C4-2B (cell line): ENCODE results near the gene DLX5.

ENCODE experiments used
- H3K27ac ChIP-seq: fragments of 450-650 bp; 2 replicates; pipeline ENCODE4 v1.5.1; 2017
- ZFX ChIP-seq: fragments of 450-650 bp; IDR thresholded peaks from 2 replicates; pipeline ENCODE4 v1.6.1; 2017
- TF ChIP-seq, protein P1 (sequence below): fragments of 450-650 bp; conservative IDR thresholded peaks from 2 replicates; pipeline ENCODE4 v1.5.1; 2017; ENCODE audit warnings: mild to moderate bottlenecking

Gene DLX5

DNA sequence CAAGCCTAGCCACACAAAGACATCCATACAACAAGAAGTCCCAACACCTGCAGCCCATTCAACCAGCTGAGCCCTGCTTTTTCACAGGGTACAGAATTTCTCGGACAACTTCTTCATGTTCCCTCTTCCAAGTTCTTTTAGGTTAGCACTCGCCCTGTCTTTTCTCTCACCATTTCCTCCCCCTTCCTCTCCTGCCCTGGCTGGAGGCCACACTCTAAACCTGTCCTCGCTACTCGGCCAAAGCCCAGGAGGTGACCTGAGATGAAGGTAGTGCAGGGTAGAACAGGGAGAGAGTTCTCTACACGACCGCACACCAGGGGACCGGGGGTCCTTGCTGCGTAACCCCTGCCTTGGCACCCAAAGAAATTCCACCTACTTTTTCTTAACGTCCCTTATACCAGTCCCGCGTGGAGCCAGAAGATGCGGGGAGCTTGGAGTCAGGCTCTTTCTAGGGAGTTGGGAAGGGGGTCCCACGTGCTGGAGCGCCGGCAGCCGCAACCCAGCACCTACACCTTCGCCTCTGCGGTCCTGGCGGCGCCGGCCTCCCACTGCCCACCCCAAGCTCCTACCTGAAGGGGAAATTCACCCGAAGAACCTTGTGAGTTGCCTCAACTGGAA is 35.3 kb downstream of the DLX5 start:
- H3K27ac ChIP-seq = no peak overlapping the region
- TF ChIP-seq, protein P1, sequence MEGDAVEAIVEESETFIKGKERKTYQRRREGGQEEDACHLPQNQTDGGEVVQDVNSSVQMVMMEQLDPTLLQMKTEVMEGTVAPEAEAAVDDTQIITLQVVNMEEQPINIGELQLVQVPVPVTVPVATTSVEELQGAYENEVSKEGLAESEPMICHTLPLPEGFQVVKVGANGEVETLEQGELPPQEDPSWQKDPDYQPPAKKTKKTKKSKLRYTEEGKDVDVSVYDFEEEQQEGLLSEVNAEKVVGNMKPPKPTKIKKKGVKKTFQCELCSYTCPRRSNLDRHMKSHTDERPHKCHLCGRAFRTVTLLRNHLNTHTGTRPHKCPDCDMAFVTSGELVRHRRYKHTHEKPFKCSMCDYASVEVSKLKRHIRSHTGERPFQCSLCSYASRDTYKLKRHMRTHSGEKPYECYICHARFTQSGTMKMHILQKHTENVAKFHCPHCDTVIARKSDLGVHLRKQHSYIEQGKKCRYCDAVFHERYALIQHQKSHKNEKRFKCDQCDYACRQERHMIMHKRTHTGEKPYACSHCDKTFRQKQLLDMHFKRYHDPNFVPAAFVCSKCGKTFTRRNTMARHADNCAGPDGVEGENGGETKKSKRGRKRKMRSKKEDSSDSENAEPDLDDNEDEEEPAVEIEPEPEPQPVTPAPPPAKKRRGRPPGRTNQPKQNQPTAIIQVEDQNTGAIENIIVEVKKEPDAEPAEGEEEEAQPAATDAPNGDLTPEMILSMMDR = no peak
- TF ChIP-seq ZFX = no peak

DNA sequence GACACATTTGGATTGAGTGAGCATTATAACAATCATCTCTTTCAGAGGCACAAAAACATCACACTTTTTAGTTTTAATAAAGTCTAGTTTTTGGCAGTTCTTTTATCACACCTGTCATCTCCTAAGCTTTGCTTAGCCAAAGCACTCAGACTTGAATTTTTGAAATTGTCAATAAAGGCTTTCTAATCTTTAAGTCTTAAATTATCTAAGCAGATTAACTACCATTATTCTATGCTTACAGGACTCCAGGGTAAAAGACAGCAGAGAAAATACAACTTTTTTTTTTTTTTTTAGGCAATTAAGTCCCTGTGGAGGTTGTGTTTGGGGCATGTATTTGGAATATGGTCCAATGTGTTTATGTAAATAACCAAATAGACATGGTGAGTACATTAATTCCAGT is 36.9 kb downstream of the DLX5 start:
- no peak for TF ChIP-seq ZFX
- TF ChIP-seq, protein P1 = no peak
- H3K27ac ChIP-seq = no peak overlapping the region

DNA sequence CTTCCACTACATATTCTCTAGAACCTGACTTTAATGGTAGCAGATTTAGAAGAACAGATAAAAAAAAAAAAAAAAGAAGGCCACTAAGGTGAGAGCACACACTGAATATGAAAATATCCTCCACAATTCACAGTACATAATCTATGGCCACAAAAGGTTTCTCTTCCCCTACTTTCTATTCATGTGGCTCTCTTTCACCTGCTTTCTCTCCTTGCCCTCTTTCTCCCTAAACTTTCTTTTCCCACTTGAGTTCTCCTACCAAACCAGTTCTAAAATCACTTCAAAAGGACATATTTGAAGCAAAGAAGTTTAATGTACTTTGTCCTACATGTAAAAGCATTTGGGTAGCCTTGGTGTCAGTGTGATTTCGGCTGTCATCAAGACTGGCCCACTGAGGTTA is 37.7 kb downstream of the DLX5 start:
- H3K27ac ChIP-seq = no peak overlapping the region
- TF ChIP-seq ZFX = no peak
- TF ChIP-seq, protein P1 = no peak

DNA sequence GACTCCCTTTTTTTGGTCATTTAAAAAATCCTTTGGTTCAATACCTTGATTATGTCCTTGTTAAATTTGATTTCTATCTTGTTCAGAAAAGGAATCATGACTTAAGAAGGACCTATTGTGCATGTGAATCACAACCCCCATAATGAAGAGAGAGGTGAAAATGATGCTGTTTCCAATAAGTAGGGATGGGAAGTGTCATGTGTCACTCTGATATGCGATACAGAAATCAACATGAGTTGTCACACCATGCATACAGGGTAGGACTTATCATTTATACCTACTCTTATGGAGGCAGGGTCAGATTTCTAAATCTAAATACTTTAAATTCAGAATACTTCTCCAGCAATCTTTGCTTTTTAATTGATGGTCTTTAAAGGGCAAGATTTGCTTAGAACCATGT is 38.6 kb downstream of the DLX5 start:
- TF ChIP-seq, protein P1 = no peak
- TF ChIP-seq ZFX = no peak
- no peak overlapping the region for H3K27ac ChIP-seq

DNA sequence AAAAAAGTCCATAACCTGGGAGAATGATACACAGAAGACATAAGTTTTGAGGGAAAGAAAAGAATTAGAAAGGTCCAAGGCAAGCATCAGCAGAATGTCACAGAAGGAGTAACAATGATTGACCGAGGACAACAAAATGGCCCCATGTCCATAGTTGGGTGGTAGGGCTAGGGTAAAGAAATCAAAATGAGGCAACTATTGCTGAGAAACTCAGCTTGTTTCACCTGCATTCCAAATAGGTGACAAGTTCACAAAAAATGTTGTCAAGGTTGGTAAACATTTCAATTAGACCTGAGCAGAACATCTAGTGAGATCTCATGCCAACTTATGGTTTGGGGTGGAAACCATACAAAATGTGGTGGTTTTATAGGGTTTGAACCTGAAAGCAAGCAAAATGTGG is 42.0 kb downstream of the DLX5 start:
- TF ChIP-seq, protein P1 = no peak
- no peak for TF ChIP-seq ZFX
- H3K27ac ChIP-seq = no peak overlapping the region

DNA sequence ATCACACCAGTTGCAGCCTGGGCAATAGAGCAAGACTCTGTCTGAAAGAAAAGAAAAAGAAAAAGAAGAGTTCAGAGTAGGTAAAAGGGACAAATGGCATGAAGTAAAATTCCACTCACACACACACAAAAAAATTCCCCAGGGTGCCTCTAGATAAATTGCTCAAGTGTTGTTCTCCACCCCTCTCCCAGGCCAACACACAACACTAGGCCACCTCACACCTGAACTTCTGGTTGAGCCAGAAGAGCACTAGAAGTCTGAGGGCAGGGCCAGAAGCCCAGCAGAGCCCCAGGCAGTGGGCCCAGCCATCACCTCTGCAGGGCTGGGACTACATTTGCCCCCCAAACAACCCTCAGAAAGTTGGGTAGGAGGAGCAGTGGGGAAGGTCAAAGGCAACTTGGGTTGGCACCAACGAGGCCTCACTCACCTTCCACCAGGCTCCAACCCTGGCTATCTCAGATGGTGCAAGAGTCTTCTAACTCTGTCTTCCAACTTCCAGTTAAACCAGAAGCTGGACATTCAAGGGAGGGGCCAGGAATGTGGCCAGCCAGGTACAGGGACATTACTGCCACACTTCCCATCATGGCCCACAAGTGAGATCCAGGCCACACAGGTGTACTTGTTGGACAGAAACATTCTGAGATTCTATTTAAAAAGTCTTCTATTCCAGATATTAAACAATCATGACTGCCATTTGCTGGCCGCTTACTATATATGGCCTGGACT is 44.9 kb downstream of the DLX5 start:
- H3K27ac ChIP-seq = no peak overlapping the region
- no peak for TF ChIP-seq ZFX
- TF ChIP-seq, protein P1 = no peak

DNA sequence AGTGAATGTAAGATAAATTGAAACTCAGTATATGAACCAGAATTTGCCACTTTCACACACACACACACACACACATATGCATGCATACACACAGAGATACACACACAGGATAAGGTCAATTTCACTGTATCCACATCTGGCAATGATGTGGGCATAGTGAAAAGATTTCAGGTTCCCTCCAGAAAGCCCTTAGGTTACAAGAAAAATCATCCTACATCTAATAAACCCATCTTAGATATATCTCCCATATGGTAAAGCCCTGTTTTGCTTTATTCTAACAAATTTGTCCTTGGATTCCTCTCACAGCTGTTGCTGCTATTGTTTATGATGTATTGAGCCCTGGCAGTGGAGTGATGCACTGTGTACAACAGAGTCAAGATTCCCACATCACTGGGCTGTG is 47.2 kb downstream of the DLX5 start:
- no peak for TF ChIP-seq ZFX
- TF ChIP-seq, protein P1 = no peak
- H3K27ac ChIP-seq = no peak overlapping the region
